Measurements from ENCODE around the gene GNAI2.
"Not testable (repeated sequence)": the region's sequence is repeated elsewhere in the genome, so short reads cannot be mapped to it uniquely, and the experiment has no call there.

GNAI2 gene

GRCh38 chr3:50263478-50264382 lies 27.7 kb downstream of the GNAI2 start:
- no peak for DNase-seq

GRCh38 chr3:50264383-50264963 lies 28.5 kb downstream of the GNAI2 start:
- peak in 50 of 58 donors; percentile 11 to 90 (median 65) for DNase-seq

GRCh38 chr3:50264964-50265485 lies 29.0 kb downstream of the GNAI2 start:
- no peak for DNase-seq

- DNase-seq, result no peak
These were observed 29.6 kb downstream of the GNAI2 start for GRCh38 chr3:50265571-50265970.

GRCh38 chr3:50266017-50266416 lies 30.0 kb downstream of the GNAI2 start:
- no peak for DNase-seq

- DNase-seq, result peak in 1 of 58 donors; percentile 37
These were observed 30.8 kb downstream of the GNAI2 start for GRCh38 chr3:50266836-50267235.

GRCh38 chr3:50267280-50267913 lies 31.4 kb downstream of the GNAI2 start:
- DNase-seq, result peak in 49 of 58 donors; percentile 19 to 81 (median 55)

- no peak for DNase-seq
These were observed 32.3 kb downstream of the GNAI2 start for GRCh38 chr3:50268276-50268675.

- DNase-seq, result peak in 31 of 58 donors; percentile 15 to 77 (median 36)
These were observed 32.9 kb downstream of the GNAI2 start, which contains the start of gene SEMA3B for GRCh38 chr3:50268703-50269451. TSS of gene SEMA3B (plus strand) at chr3:50269147. CDS start at chr3:50269241, 94 bp downstream.

- DNase-seq, result no peak
These were observed 33.5 kb downstream of the GNAI2 start for GRCh38 chr3:50269460-50269859.

GRCh38 chr3:50269977-50270413 lies 34.0 kb downstream of the GNAI2 start:
- no peak for DNase-seq

GRCh38 chr3:50270422-50271224 lies 34.6 kb downstream of the GNAI2 start:
- peak in 10 of 58 donors; percentile 23 to 47 (median 35) for DNase-seq

- no peak for DNase-seq
These were observed 35.4 kb downstream of the GNAI2 start for GRCh38 chr3:50271314-50271936.

- DNase-seq, result not testable (repeated sequence)
These were observed 36.5 kb downstream of the GNAI2 start for GRCh38 chr3:50272538-50272910.

GRCh38 chr3:50272911-50273688 lies 37.1 kb downstream of the GNAI2 start:
- DNase-seq, result peak in 57 of 58 donors; percentile 14 to 94 (median 79)

- no peak for DNase-seq
These were observed 37.7 kb downstream of the GNAI2 start for GRCh38 chr3:50273689-50274065.

GRCh38 chr3:50274371-50275104 lies 38.5 kb downstream of the GNAI2 start:
- peak in 27 of 58 donors; percentile 14 to 56 (median 28) for DNase-seq
